HG03558 (cell line): ENCODE results near the gene NUCB2.

Source experiments
- ATAC-seq: cut with Tn5 transposase; IDR thresholded peaks from one replicate; pipeline ENCODE4 v1.9.1; 2021; ENCODE audit warnings: moderate number of reproducible peaks; ENCODE audit not compliant: unreplicated experiment; ENCODE audit errors: extremely low read depth

Gene NUCB2

DNA sequence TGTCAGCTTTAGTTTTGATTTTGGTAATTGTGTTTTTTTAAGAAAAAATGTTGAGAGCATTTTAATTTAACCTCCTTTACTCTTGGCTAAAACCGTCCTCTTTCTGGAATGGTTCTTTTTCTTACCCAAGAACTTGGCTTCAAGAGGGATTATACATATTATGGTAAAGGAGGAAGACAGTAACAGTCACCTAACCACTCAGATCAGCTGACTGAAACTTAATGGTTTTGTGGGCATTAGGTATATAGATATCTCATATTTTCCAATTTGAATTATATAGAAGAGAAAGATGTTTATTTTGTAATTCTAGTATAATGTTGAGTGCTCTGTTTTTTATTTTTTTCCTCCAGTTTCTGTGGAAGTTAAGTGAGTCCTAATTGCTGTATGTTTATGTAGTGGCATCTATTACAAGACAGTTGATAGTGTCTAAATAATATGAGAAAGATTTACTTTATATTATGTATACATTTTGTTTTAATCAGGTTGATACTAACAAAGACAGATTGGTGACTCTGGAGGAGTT is 38.4 kb downstream of the NUCB2 start:
- ATAC-seq, result no peak

DNA sequence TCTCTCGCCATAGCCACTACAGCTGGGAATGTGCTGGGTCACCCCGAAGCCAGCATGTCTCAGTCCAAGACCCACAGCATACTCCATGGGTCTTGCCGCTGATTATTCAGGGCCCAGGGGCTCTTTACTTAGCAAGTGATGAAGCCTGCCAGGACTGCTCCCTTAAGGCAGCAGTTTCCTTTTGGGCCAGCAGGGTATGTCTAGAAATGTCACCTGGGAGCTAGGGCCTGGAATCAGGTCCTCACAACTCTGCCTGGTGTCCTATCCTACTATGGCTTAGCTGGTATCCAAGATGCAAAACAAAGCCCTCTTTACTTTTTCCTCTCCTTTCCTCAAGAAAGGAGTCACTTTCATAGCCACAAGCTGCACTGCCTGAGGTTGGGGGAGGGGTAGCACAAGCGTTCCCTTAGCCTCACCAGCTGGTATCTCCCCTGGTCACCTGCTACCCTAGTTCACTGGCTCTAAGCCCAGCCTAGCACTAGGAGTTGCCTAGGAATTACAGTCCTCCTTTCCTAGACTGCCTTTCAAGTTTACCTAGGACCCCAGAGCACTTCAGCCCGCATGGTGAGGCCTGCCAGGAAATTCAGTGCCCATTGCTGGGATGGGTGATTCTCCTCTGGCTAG is 52.4 kb downstream of the NUCB2 start:
- no peak for ATAC-seq

DNA sequence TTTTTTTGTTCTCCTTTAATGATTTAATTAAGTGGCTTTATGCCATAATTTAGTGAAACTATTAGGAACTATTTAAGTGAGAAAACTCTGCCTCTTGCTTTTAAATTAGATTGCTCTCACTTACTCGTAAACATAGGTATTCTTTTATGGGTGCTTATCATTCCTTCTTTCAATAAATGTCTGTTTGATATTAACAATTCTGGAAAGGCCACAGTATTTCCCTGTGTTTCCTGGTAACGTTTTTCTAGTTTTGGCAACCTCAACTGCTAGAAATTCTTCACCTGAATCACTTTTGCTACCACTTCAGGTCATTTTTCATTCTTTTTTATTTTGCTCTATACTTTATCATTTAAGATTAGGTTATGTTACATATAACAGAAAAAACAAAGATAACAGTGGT is 55.1 kb downstream of the NUCB2 start:
- no peak for ATAC-seq

DNA sequence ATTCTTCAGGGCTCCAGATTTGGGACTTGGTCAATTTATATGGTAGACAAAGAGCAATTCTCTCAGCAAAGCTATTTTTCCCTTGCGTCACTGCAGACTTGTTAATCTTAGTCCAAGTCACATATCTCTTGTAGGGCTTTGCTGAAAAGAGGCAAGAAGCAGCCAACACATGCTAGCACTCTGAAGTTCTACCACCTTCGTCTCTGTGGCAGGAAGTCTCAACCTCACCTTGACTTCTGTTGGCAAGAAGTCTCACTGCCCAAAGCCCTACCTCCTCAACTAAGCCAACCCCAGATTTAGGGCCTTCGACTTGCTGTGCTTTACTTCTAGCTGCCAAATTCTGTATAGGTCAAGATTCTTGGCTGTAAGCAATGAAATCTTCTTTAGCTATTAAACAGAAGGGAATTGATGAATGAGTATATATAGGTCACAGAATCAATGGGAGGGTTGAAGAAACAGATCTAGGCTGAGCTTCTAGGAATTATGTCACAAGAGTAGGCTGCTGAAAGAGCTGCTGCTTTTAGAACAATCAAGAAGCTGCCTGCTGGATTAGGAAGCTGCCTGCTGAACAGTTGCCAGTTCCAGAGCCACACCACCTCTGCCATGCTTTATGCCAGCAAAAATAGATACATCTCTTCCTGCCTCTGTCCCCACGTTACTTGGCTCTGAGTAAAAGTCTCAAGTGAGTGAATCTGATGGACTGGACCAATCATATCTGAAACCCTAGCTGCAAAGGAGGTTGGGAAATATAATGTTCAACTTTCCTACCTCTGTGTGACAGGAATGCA is 57.5 kb downstream of the NUCB2 start:
- ATAC-seq, result no peak

DNA sequence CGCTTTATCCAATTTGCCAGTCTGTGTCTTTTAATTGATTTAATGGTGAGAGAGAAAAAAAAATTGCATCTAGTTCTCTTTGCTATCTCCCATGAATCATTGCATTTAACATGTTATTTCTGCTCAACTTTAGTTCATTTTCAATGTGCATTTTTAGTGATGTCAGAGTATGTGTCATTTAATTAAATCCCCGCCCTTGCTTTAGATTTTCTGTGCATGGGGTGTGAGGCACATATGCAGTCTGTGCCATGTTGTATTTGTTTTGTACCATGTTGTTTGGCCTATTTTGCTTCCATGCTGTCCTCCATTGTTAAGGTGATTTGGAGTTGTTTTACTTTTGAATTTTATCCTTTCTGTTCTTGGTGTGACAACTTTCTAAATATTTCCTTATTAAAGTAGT is 66.7 kb downstream of the NUCB2 start:
- no peak for ATAC-seq

DNA sequence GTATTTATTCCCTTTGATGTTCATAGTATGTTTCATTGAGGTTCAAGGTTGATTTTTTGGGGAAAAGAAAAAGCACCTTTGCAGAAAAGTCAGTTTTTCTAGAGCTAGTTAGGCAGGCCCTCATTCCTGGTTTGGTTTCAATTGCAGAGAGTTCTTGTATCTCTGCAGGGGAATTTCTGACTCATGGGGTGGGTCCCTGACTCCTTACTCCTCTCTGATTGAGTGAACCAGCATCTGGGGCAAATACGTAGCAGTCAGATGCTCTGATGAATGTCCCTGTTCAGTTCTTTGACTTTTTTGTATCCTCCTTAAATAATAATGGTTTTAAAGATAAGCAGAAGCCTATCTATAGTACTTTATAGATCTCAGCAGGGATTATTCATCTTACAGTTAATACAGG is 67.4 kb downstream of the NUCB2 start:
- ATAC-seq, result no peak

DNA sequence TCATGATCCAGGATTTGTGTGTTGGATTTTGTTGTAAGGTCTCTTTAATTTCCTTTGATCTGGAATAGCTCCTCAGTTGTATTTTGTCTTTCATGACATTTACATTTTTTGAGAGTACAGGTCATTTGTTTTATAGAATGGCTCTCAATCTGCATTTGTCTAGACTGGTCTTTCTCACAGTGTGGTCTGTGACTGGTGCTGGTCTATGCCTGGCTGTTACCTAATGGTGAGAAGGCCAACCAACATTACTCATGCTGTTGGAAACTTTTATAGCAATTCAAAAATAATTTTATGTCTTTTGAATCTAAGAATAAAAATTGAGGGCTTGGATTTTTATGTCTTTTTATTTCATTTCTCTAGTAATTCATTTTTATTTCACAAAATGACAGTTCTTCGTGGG is 71.1 kb downstream of the NUCB2 start:
- no peak for ATAC-seq

DNA sequence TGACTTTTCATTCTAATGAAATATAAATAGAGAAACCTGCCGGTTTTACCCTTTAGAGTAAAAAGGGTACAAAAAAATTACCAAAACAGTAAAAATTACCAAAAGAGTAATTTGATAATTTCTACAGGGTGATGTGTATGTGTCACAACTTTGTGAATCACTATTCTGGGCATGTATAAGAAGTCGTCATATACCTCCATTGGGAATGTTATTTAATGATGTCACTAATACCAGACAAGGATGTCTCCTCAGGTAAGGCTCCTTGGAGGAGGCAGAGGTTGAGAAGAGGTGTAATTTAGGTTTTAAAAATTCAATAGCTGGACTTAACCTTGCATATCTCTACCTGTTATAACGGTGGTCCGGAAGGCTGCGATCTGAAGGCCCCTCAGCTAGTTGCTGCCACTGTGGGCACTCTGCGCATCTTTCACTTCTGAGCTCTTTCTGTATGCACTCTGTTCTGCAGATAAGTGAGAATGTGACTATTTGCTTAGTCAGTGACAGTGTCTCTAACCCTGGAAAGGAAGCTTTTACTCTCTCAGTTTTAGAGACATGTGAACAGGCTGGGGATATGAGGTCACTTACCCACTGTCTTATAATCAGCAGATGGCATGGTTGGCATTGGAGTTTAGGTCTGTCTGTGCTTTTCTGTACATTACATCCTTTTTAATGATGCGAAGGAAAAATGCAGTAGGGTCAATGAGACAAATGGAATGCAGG is 74.1 kb downstream of the NUCB2 start:
- no peak for ATAC-seq

DNA sequence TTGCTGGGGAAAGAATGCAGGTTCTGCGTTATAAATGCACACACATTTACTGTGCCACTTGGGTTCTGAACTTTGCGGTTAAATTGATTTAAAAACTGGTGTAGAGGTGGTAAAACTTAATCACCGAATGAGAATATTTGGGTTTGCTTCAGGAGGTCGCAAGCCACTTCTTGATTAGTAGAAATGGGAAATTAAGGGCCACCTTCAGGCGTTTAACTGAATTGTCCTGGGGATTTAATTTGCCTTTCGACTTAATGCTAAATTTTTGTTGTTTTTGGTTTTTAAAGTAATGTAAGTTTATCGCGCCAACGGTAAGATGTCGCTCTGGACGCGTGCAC is 74.6 kb downstream of the NUCB2 start:
- ATAC-seq, result no peak

DNA sequence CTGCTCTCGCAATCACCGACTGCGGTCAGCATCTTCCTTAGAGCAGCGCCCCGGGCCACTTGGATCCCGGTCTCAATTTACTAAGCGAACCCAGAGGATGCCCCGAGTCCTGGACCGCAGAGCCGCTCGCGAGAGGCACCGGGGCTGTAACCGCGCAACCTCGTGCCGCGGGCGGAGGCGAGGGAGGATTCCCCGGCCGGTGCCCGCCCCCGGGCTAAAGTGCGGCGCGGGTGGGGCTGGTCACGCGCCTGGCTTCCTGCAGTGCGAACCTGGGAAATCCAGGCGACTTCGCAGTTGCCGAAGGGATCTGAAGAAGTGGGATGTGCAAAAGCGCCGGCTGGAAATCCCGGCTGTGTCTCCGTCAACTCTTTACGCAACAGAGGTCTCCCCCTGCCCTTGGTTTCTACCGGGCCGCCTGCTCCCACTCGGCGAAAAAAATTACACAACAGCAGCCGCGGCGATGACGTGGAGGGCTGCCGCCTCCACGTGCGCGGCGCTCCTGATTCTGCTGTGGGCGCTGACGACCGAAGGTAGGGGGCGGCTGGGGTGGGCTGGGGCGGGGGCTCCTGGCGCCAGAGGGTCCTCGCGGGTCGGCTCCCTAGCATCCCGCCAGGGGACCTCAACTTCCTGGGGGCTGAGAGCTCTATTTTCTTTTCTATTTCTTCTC is 75.1 kb downstream of the NUCB2 start, which contains the start of gene NCR3LG1:
Gene NCR3LG1, plus strand, starts transcription at position 291 of the 667 bp plus-strand sequence. Its CDS starts 170 bp downstream, at position 461.
- ATAC-seq, result no peak

DNA sequence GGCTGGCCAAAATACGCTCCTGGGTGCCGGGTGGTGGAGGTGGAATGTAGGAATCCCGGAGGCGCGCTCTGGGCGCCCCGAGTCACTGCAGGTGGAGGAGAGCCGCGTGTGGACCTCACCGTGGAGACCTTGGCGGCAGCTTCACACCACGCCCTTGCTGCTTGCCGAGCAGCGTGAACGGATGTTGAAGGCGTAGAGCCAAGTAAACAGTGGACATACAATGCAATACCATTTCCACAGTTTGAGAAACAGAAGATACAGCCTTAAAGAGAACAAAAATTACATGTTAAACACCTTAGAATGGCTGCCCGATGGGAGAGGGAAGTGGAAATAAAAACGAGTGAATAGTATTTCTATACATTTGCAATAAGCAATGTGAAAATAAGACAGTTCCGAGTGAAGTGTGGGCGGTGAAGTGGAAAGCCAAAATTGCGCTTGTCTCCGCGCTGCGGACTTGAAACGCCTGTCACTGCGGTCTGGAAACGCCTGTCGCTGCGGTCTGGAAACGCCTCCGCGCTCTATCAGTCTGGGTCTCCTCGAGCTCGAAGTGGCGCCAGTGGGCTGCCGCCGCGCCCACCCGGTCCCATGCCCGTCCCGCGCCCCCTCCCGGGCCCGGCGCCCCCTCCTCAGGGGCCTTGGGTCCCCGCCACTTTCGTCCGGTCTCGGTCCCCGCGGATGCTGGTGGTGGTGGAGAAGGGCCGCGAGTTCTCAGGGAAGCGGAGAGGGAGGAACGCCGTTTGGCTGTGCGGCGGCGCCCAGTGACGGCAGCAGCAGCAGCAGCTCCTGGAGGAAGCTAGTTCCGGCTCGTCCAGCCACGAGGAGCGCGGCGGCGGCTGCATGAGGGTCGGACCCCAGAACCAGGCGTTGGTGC is 76.6 kb downstream of the NUCB2 start:
- ATAC-seq, result no peak

DNA sequence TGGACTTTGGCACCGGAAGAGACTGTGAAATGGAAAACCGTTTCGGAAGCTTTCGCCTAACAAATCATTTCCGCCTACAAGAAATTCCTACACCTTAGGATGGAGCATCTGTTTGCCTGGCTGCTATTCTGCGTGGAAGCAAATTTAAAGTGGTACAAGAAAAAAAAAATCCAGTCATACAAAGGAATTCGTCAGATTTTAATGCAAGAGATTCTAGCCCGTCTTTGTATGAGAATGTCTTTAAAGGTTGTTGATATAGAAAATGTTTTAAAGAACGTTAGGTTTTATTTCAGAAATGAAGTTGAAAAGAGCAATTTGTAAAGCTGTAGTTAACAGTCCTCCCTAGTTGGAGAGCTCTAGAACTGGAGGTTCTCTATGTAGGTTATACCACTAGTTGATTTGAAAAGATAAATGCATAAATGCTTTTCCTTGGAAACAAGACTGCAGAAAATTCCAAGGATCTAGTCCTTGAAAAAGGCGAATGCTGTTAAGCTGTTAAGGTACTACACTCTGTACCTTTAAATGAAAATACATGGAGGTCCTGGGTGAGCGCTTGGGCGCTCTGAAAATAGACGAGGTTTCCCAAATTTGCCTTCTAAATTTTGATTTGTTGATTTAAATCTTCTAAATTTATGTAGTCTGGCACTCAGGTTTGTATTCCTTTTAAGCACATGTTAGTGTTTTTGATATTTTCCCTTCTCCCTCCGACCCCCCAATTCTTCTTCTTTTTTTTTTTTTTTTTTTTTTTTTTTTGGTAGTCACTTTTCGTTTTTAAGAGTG is 77.5 kb downstream of the NUCB2 start:
- ATAC-seq, result no peak

DNA sequence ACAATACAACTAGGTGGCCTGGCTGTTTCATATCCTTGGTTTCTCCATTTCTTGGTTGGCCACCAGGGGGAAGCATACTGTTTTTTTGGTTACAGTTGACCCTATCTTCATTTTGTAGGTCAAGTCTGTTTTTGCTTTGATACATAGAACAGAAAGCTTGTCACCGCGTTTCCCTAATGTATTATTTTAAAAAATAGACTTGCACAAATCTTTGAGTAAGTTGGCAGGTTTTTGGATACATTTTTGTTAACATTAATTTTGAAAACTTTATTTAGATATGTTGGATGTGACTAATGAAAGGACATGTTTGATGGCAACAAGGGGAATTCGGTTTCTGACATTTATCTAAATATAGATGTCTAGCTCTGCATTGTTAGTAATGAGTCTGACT is 78.1 kb downstream of the NUCB2 start:
- ATAC-seq, result no peak

DNA sequence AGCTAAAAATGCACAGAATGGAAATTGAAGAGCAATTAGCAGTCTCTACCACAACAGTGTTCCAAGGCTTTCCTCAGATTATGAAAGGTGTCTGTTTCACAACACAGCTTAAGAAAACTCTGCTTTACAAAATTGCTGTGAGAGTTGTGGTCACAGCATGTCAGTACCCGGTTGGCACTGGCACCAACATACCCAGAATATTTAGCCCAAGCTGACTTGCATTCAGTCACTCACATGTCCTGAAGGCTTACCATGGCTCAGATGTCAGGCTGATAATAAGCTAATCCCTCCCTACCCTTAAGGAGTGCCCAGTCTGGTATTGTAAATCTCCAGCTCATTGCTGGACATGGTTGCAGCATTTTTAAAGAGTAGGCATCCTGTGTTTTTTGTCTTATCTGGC is 90.0 kb downstream of the NUCB2 start:
- no peak for ATAC-seq

DNA sequence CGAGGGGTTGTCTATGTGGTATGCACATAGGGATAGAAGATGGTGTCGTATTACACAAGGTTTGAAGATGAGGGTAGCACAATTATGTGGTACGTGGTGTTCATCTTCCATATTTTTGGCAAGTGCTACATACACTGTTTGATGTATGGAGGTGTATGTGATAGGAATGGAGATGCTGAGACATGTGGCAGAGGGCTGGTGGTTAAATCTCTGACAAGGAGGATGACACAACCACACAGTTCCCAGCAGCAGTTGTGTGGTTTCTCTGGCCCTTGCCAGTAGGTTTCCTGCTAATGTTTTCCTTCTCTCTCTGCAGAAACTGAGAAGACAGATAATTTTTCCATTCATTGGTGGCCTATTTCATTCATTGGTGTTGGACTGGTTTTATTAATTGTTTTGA is 92.0 kb downstream of the NUCB2 start:
- no peak for ATAC-seq

DNA sequence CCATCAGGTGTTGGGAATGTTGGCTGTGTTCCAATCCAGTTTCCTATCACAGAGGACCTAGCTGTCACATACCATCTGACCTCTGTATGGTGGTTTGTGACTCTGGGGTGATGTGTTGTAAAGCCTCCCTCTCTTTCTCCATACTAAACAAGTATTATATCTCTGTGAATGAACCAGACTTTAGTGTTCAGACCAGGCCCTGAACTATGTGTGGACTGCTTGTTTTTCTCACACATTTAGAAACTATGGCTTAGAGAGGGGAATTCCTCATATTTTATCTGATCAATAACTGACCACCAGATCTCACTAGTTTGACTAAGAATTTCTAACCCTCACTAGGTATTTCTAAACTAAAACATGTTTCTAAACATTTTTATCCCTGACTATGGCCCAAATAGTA is 92.6 kb downstream of the NUCB2 start:
- ATAC-seq, result no peak

DNA sequence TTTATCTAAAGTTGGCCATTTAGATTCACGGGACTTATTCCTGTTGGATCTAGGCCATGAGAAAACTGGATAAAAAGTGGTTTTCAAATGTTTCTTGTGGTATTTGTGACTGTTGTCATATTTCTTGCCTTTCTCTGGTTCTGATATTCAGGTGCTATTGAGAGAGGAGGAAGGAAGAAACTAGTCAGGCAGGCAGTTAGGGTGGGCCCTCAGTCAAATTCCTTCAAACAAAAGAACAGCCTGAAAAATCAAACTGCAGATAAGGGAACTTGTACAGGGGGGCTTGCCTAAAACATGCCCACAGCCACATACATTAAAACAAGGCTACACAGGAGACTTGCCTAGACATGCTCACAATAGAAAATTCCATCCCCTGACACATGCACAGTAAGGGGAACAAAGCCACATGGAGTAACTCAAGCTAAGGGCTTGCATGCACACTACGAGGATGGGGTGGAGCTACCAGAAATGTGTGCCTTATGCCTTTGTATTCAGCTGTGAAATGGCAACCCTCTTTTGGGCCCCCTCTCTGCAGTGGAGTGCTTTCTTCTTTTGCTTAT is 93.2 kb downstream of the NUCB2 start:
- no peak for ATAC-seq

DNA sequence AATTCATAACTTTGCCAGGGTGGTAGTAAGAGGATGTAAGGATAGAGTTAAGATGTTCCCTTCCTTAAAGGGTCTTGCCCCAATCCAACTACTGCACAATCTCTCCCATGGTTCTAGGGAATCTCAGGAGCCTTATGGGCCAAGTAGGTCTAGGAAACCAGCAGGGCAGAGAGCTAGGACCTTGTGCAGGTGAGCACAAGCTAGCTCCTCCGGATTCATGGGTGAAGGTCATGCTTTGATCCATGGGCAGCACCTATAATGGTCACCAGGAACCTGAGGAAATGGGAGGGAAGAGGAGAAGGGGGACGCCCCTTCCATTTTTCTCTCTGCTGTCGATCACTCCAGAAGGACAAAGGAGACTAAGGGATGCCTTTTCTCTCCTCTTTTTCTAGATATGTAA is 95.1 kb downstream of the NUCB2 start:
- ATAC-seq, result no peak

DNA sequence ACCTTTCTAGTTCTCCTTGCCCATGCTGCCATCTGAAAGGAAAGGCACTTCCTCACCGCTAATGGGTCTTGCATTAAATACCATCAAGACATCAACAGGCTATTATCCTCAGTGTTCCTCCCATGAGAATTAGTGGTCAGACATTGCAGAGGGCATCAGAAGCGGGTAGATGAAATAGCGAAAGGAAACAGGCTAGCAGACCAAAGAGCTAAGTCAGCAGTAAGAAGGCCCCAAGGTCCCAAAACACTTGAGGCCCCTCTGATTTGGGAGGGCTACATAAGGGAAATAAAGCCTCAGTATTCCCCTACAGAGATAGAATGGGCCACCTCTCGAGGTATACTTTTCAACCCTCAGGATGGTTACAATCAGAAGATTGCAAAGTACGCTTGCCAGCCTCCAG is 99.0 kb downstream of the NUCB2 start:
- no peak for ATAC-seq
